Stimulated activated CD8-positive, alpha-beta memory T cell treated with anti-CD3 and anti-CD28 coated beads, Interleukin-15, amount 100 ng/mL, for 4 hours (primary cell): ENCODE results near the gene GON7.
"Not testable (repeated sequence)": the region's sequence is repeated elsewhere in the genome, so short reads cannot be mapped to it uniquely, and the experiment has no call there.

ENCODE experiments used
- DNase-seq, 2 donors: peaks; one replicate each; pipeline ENCODE4 v3.0.0-alpha.2; 2020; ENCODE audit warnings: low read depth in 2 of 2

GON7 gene

GRCh38 chr14:93159625-93160352 lies 47.1 kb downstream of the GON7 start:
- DNase-seq = not testable (repeated sequence)

GRCh38 chr14:93158349-93158748 lies 48.5 kb downstream of the GON7 start:
- DNase-seq = not testable (repeated sequence)

GRCh38 chr14:93156693-93157369 lies 50.0 kb downstream of the GON7 start:
- DNase-seq = no peak

- no peak for DNase-seq
These were observed 51.2 kb downstream of the GON7 start for GRCh38 chr14:93155667-93156066.

- DNase-seq = no peak
These were observed 53.7 kb downstream of the GON7 start for GRCh38 chr14:93153121-93153520.
